Keratinocyte (primary cell): ENCODE results near the gene REEP3. TPM values are rescaled to one million over a fixed set of nuclear protein-coding genes. Genes with fewer than 3 reads are reported as not detected.

ENCODE experiments used
- DNase-seq: peaks from one replicate; pipeline ENCODE4 v3.0.0-alpha.2; 2011; ENCODE audit warnings: low read depth, missing footprints, low spot score
- FAIRE-seq: peaks from 2 replicates; lab custom pipeline; 2011; peaks lifted over from hg19 to GRCh38; lab: Jason Lieb, UNC
- H2AFZ ChIP-seq: 2 replicates; pipeline ENCODE4 v1.6.0; 2012; ENCODE audit warnings: low read length, control low read depth, inconsistent platforms; ENCODE audit not compliant: control insufficient read depth
- H3K27ac ChIP-seq: 2 replicates; pipeline ENCODE4 v1.5.1; 2011; ENCODE audit warnings: low read length; ENCODE audit not compliant: control insufficient read depth, insufficient read depth
- H3K27me3 ChIP-seq: 3 replicates; pipeline ENCODE4 v1.6.0; 2011; ENCODE audit warnings: low read length; ENCODE audit not compliant: control insufficient read depth, insufficient read depth; ENCODE audit errors: extremely low read depth
- H3K36me3 ChIP-seq, 2 experiments: 2 replicates in 1 of 2; 3 replicates in 1 of 2; pipeline ENCODE4 v1.5.1; 2011; ENCODE audit warnings: low read length in 2 of 2, mild to moderate bottlenecking in 1 of 2; ENCODE audit not compliant: control insufficient read depth in 2 of 2, insufficient read depth in 2 of 2; ENCODE audit errors: extremely low read depth in 1 of 2
- H3K4me1 ChIP-seq: 3 replicates; pipeline ENCODE4 v1.5.1; 2011; ENCODE audit warnings: low read length; ENCODE audit not compliant: control insufficient read depth, insufficient read depth; ENCODE audit errors: extremely low read depth
- H3K4me2 ChIP-seq: 3 replicates; pipeline ENCODE4 v1.6.0; 2011; ENCODE audit warnings: low read depth, low read length; ENCODE audit not compliant: control insufficient read depth, insufficient read depth; ENCODE audit errors: extremely low read depth
- H3K4me3 ChIP-seq, 3 experiments: fragments of 200-600 bp in 1 of 3; sonication (generic) in 1 of 3; 2 replicates in 2 of 3; 3 replicates in 1 of 3; pipeline ENCODE4 v1.5.1; 2011 to 2016; ENCODE audit warnings: low read length in 3 of 3, mild to moderate bottlenecking in 3 of 3, control low read depth in 2 of 3, inconsistent platforms in 1 of 3, low read depth in 1 of 3, mixed read lengths in 1 of 3, mixed run types in 1 of 3, moderate library complexity in 1 of 3; ENCODE audit not compliant: control insufficient read depth in 2 of 3, insufficient read depth in 2 of 3; ENCODE audit errors: extremely low read depth in 1 of 3
- H3K79me2 ChIP-seq: 2 replicates; pipeline ENCODE4 v1.6.0; 2012; ENCODE audit warnings: low read length; ENCODE audit not compliant: control insufficient read depth, insufficient read depth
- H3K9ac ChIP-seq: 3 replicates; pipeline ENCODE4 v1.6.0; 2011; ENCODE audit warnings: low read length; ENCODE audit not compliant: control insufficient read depth, insufficient read depth; ENCODE audit errors: extremely low read depth
- H3K9me1 ChIP-seq: 3 replicates; pipeline ENCODE4 v1.6.0; 2011; ENCODE audit warnings: low read length; ENCODE audit not compliant: control insufficient read depth, insufficient read depth; ENCODE audit errors: extremely low read depth
- H3K9me3 ChIP-seq: 2 replicates; pipeline ENCODE4 v1.5.1; 2012; ENCODE audit warnings: low read depth, low read length; ENCODE audit not compliant: control insufficient read depth
- H4K20me1 ChIP-seq: 3 replicates; pipeline ENCODE4 v1.6.0; 2011; ENCODE audit warnings: low read length; ENCODE audit not compliant: control insufficient read depth, insufficient read depth; ENCODE audit errors: extremely low read depth
- CTCF ChIP-seq, 3 experiments: IDR thresholded peaks in 1 of 3; conservative IDR thresholded peaks in 1 of 3; optimal IDR thresholded peaks in 1 of 3; 2 replicates in 2 of 3; 3 replicates in 1 of 3; pipeline versions ENCODE3 to v1.5.1; 2011; ENCODE audit warnings: low read length in 3 of 3, mild to moderate bottlenecking in 3 of 3, moderate library complexity in 2 of 3, control low read depth in 1 of 3, inconsistent platforms in 1 of 3; ENCODE audit not compliant: insufficient read depth in 2 of 3; ENCODE audit errors: extremely low read depth in 1 of 3
- EZH2 ChIP-seq: IDR thresholded peaks from one replicate; pipeline ENCODE4 v1.6.1; 2012; ENCODE audit warnings: inconsistent platforms, mild to moderate bottlenecking, low read length, moderate library complexity
- dilution Hi-C: fragments of 300-500 bp; cut with MboI; formaldehyde crosslinking; loops from one replicate; pipeline ENCODE4 v1.7.0; 2020; ENCODE audit warnings: low sequenced_read_pairs; ENCODE audit not compliant: extremely low pct_ligation_motif_present
- polyA plus RNA-seq, 5 experiments: library from polyadenylated mRNA; depleted of rRNA in 3 of 5; stranded (reverse) in 3 of 5; stranded (forward) in 1 of 5; unstranded in 1 of 5; fragments of >200 nt; gene quantifications; 1 replicate in 1 of 5; 2 replicates in 3 of 5; 3 replicates in 1 of 5; pipeline versions ENCODE4 v1.2.1 to v1.2.3, GENCODE V29; 2011 to 2012; ENCODE audit warnings: missing spikeins in 2 of 5, low read depth in 1 of 5, low replicate concordance in 1 of 5

The REEP3 gene
- polyA plus RNA-seq, 1 donor (not counting 4 experiments of a cell fraction or from before 2014, with no cell fraction given), result 52.8 TPM

- FAIRE-seq (no peak), DNase-seq (no peak)
- no peaks in the 10 kb centered on the region for H3K4me1 ChIP-seq
- no peak overlapping the region for H2AFZ ChIP-seq
- TF ChIP-seq CTCF (optimal IDR thresholded peaks at IDR 0.05 in 1 of 3, IDR thresholded peaks at IDR 0.05 in 1 of 3, conservative IDR thresholded peaks at IDR 0.05 in 1 of 3; ENCODE audit: extremely low read depth in 1 of 3, insufficient read depth in 2 of 3, low read length in 3 of 3), result no peak
- no peak for TF ChIP-seq EZH2
- H4K20me1 ChIP-seq, result no peaks in the 10 kb centered on the region
- no peak overlapping the region for H3K9ac ChIP-seq
- H3K27me3 ChIP-seq, result no peaks in the 10 kb centered on the region
- dilution Hi-C loops, result no loop called here
- peaks cover 67% of the 10 kb centered on the region for H3K79me2 ChIP-seq
- no peak overlapping the region for H3K4me2 ChIP-seq
- H3K9me1 ChIP-seq, result no peaks in the 10 kb centered on the region
- no peak overlapping the region for H3K27ac ChIP-seq
- H3K4me3 ChIP-seq, result no peak overlapping the region
- H3K36me3 ChIP-seq, result no peaks in the 10 kb centered on the region
- no peaks in the 10 kb centered on the region for H3K9me3 ChIP-seq
Observed at GRCh38 chr10:63483983-63484382, 37.2 kb upstream of the REEP3 start.

GRCh38 chr10:63487990-63488389 is 33.2 kb upstream of the REEP3 start:
- H3K4me3 ChIP-seq, result no peak overlapping the region
- H3K79me2 ChIP-seq, result peaks cover 65% of the 10 kb centered on the region
- no peak overlapping the region for H3K9ac ChIP-seq
- DNase-seq (no peak), FAIRE-seq (no peak)
- H3K27me3 ChIP-seq, result no peaks in the 10 kb centered on the region
- no peak overlapping the region for H3K4me2 ChIP-seq
- peaks cover 15% of the 10 kb centered on the region for H3K4me1 ChIP-seq
- no peak overlapping the region for H3K27ac ChIP-seq
- dilution Hi-C loops, result no loop called here
- H3K9me1 ChIP-seq, result no peaks in the 10 kb centered on the region
- H3K9me3 ChIP-seq, result no peaks in the 10 kb centered on the region
- no peaks in the 10 kb centered on the region for H3K36me3 ChIP-seq
- TF ChIP-seq CTCF (optimal IDR thresholded peaks at IDR 0.05 in 1 of 3, IDR thresholded peaks at IDR 0.05 in 1 of 3, conservative IDR thresholded peaks at IDR 0.05 in 1 of 3; ENCODE audit: extremely low read depth in 1 of 3, insufficient read depth in 2 of 3, low read length in 3 of 3), result no peak
- TF ChIP-seq EZH2, result no peak
- H4K20me1 ChIP-seq, result no peaks in the 10 kb centered on the region
- no peak overlapping the region for H2AFZ ChIP-seq
